NT2/D1 (cell line): Measurements from ENCODE around the gene ZC3H14.

ENCODE experiments used
- SUZ12 ChIP-seq: IDR thresholded peaks from 2 replicates; pipeline ENCODE4 v1.6.1; 2011; ENCODE audit not compliant: insufficient read length, insufficient read depth; ENCODE audit errors: extremely low read depth
- ZNF274 ChIP-seq: IDR thresholded peaks from 2 replicates; pipeline ENCODE4 v1.6.1; 2011; ENCODE audit warnings: mild to moderate bottlenecking, low read depth, low read length

DNA sequence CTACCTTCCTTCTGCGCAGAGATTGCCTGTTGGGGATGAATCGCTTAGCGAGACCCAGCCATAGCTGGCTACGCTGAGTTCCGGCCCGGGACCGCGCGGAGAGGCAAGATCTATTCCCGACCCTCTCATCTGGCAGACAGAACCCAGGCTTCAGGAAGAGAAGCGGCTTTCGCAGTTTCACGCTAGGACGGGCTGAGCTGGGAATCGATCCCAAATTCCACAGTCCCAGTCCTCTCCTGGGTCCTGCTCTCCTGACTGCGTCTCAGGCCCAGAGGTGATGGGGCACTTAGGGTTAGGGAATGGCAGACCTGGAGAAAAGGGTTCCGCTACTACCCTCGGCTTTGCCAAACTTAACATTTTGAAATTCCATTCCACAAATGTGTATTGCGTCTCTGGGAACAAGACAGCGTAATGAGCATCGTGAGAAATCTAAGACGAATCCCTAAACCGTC lies 10.8 kb upstream of the ZC3H14 start:
- TF ChIP-seq ZNF274 (no peak), SUZ12 (no peak)
